ENCODE measurements around the gene ADPRHL1. TPM values are rescaled to one million over a fixed set of nuclear protein-coding genes. Genes with fewer than 3 reads are reported as not detected.

The ADPRHL1 gene
- total RNA-seq, 1 donor: 2.4 TPM

GRCh38 chr13:113413898-113414282, 39.4 kb downstream of the ADPRHL1 start:
- peak; percentile 22 for DNase-seq (ENCODE audit: low read depth)
- H3K4me3 ChIP-seq (ENCODE audit: low read depth, low read length): no peak overlapping the region
- no peak for TF ChIP-seq CTCF (IDR thresholded peaks at IDR 0.05; ENCODE audit: insufficient read depth, low read length)

- no peak for DNase-seq (ENCODE audit: low read depth)
- no peak overlapping the region for H3K4me3 ChIP-seq (ENCODE audit: low read depth, low read length)
- TF ChIP-seq CTCF (IDR thresholded peaks at IDR 0.05; ENCODE audit: insufficient read depth, low read length): no peak
Observed at GRCh38 chr13:113413178-113413897, 40.0 kb downstream of the ADPRHL1 start.

- TF ChIP-seq CTCF (IDR thresholded peaks at IDR 0.05; ENCODE audit: insufficient read depth, low read length): no peak
- no peak overlapping the region for H3K4me3 ChIP-seq (ENCODE audit: low read depth, low read length)
- DNase-seq (ENCODE audit: low read depth): no peak
Observed at GRCh38 chr13:113412440-113412839, 40.8 kb downstream of the ADPRHL1 start.

- DNase-seq (ENCODE audit: low read depth): peak; percentile 85
- H3K4me3 ChIP-seq (ENCODE audit: low read depth, low read length): no peak overlapping the region
- no peak for TF ChIP-seq CTCF (IDR thresholded peaks at IDR 0.05; ENCODE audit: insufficient read depth, low read length)
Observed at GRCh38 chr13:113411216-113412023, 41.9 kb downstream of the ADPRHL1 start.

GRCh38 chr13:113410472-113411201, 42.7 kb downstream of the ADPRHL1 start:
- H3K4me3 ChIP-seq (ENCODE audit: low read depth, low read length): no peak overlapping the region
- no peak for TF ChIP-seq CTCF (IDR thresholded peaks at IDR 0.05; ENCODE audit: insufficient read depth, low read length)
- peak; percentile 41 for DNase-seq (ENCODE audit: low read depth)

GRCh38 chr13:113408562-113408961, 44.7 kb downstream of the ADPRHL1 start:
- H3K4me3 ChIP-seq (ENCODE audit: low read depth, low read length): no peak overlapping the region
- no peak for DNase-seq (ENCODE audit: low read depth)
- TF ChIP-seq CTCF (IDR thresholded peaks at IDR 0.05; ENCODE audit: insufficient read depth, low read length): no peak

Measured in fibroblast of the aortic adventitia (primary cell).